Body of pancreas (tissue), 4 donors: ENCODE data around the gene DCHS2. TPM values are rescaled to one million over a fixed set of nuclear protein-coding genes. Genes with fewer than 3 reads are reported as not detected.

ENCODE experiments used
- ATAC-seq: fragments of 150-250 bp; one replicate; pipeline ENCODE4 v1.9.1; 2016
- DNase-seq, 4 donors: peaks; one replicate each; pipeline ENCODE4 v3.0.0-alpha.2; 2019
- H3K27ac ChIP-seq, 4 donors: fragments of 200-600 bp; sonication (generic); 1 replicate in 3 of 4; 2 replicates in 1 of 4; pipeline versions ENCODE4 v1.5.1 to v1.6.1; 2016 to 2019; ENCODE audit warnings: mild to moderate bottlenecking in 1 of 4, mixed read lengths in 1 of 4, moderate library complexity in 1 of 4
- H3K27me3 ChIP-seq, 2 donors: fragments of 200-600 bp; sonication (generic); one replicate each; pipeline ENCODE4 v1.6.0; 2016; ENCODE audit warnings: mild to moderate bottlenecking in 1 of 2
- H3K36me3 ChIP-seq, 2 donors: fragments of 200-600 bp; sonication (generic); replicated peaks in 1 of 2; 2 replicates each; pipeline ENCODE4 v1.5.1; 2016; ENCODE audit warnings: low read depth in 2 of 2; ENCODE audit not compliant: insufficient read depth in 1 of 2
- H3K4me1 ChIP-seq: fragments of 200-600 bp; sonication (generic); one replicate; pipeline ENCODE4 v1.6.0; 2016
- H3K4me3 ChIP-seq, 2 donors: fragments of 200-600 bp; sonication (generic); 1 replicate in 1 of 2; 2 replicates in 1 of 2; pipeline ENCODE4 v1.5.1; 2016 to 2019
- H3K9me3 ChIP-seq, 3 donors: fragments of 200-600 bp; sonication (generic); 1 replicate in 2 of 3; 2 replicates in 1 of 3; pipeline ENCODE4 v1.5.1; 2016
- POLR2A ChIP-seq, 3 donors: fragments of 450-650 bp; IDR thresholded peaks; one replicate each; pipeline ENCODE4 v1.6.1; 2016; ENCODE audit warnings: antibody characterized with exemption in 3 of 3, mild to moderate bottlenecking in 2 of 3
- WGBS, 2 donors: methylation state at CpG; one replicate each; pipeline ENCODE4 v1.1.5; 2017; 5-methylcytosine and 5-hydroxymethylcytosine counted together
- intact Hi-C: fragments of 100-400 bp; cut with DNase I; formaldehyde crosslinking; loops from one replicate; pipeline ENCODE4 v1.15.1; 2023
- total RNA-seq, 2 donors: library from RNA; depleted of rRNA; stranded (reverse); fragments of >200 nt; gene quantifications; one replicate each; pipeline ENCODE4 v1.1.0, GENCODE V29; 2016
- TF ChIP-seq, protein P1 (sequence below), 7 experiments: fragments of 450-650 bp in 4 of 7; fragments of 200-600 bp in 3 of 7; sonication (generic) in 3 of 7; IDR thresholded peaks; one replicate each; pipeline ENCODE4 v1.5.1; 2016 to 2019; ENCODE audit warnings: antibody characterized with exemption in 7 of 7

Gene DCHS2
- total RNA-seq, 2 donors from 2014 or later, result 0.33 to 0.78 TPM

DNA sequence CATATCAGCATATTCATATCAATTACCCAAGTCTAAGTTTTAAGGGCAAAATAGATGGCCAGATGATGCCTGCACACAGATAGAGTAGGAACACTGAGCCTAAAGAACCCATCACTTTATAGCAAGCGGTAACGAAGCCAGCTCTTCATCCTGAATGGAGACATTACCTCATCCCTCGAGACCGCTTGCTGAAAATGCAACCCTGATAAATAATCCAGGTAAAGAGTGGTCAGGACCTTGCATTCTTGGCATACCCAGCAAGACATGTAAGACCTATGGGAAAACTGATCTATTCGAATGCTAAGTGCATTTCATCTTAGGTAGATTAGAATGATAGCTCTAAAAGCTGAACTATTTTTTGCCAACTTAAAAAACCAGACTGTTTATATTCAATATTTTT lies 25.3 kb downstream of the DCHS2 start:
- ATAC-seq (no peak), DNase-seq (no peak)
- no peak for TF ChIP-seq POLR2A (IDR thresholded peaks at IDR 0.05)
- TF ChIP-seq, protein P1, sequence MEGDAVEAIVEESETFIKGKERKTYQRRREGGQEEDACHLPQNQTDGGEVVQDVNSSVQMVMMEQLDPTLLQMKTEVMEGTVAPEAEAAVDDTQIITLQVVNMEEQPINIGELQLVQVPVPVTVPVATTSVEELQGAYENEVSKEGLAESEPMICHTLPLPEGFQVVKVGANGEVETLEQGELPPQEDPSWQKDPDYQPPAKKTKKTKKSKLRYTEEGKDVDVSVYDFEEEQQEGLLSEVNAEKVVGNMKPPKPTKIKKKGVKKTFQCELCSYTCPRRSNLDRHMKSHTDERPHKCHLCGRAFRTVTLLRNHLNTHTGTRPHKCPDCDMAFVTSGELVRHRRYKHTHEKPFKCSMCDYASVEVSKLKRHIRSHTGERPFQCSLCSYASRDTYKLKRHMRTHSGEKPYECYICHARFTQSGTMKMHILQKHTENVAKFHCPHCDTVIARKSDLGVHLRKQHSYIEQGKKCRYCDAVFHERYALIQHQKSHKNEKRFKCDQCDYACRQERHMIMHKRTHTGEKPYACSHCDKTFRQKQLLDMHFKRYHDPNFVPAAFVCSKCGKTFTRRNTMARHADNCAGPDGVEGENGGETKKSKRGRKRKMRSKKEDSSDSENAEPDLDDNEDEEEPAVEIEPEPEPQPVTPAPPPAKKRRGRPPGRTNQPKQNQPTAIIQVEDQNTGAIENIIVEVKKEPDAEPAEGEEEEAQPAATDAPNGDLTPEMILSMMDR (IDR thresholded peaks at IDR 0.05), result no peak
- H3K27me3 ChIP-seq, result no peaks in the 10 kb centered on the region
- 57 to 67% methylated on average over 5 of the region's 5 CpGs for WGBS, 2 donors
- no peaks in the 10 kb centered on the region for H3K9me3 ChIP-seq
- H3K4me1 ChIP-seq, result no peaks in the 10 kb centered on the region
- intact Hi-C loops, result no loop called here
- H3K27ac ChIP-seq, result no peak overlapping the region
- no peaks in the 10 kb centered on the region for H3K36me3 ChIP-seq
- H3K4me3 ChIP-seq, result no peak overlapping the region

GRCh38 chr4:154465085-154465484 lies 26.5 kb downstream of the DCHS2 start:
- H3K36me3 ChIP-seq, result no peaks in the 10 kb centered on the region
- TF ChIP-seq, protein P1 (IDR thresholded peaks at IDR 0.05), result no peak
- no peak for TF ChIP-seq POLR2A (IDR thresholded peaks at IDR 0.05)
- no peak overlapping the region for H3K4me3 ChIP-seq
- ATAC-seq (no peak), DNase-seq (no peak)
- intact Hi-C loops, result no loop called here
- no peaks in the 10 kb centered on the region for H3K9me3 ChIP-seq
- no peaks in the 10 kb centered on the region for H3K4me1 ChIP-seq
- 74 to 81% methylated on average over 6 of the region's 6 CpGs for WGBS, 2 donors
- H3K27me3 ChIP-seq, result no peaks in the 10 kb centered on the region
- no peak overlapping the region for H3K27ac ChIP-seq

DNA sequence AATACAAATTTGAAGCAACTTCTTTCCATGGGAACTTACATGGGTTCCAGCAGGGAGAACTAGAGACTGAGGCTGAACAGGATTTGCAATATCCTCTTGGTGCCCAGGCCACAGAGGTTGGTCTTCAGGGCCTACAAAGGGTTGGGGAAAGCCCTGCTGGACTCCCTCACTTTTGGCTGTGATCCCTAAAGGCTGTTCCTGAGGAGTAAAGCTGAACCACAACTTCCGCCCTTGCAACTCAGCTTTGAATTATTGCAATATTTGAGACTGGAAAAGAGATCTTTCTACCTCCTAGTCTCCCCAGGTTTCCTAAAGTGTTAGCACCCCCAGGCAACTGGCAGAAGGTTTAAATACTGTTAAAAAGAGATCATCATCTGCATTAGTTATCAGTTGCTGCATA lies 26.9 kb downstream of the DCHS2 start:
- Histone ChIP-seq H3K4me1 (no peaks in the 10 kb centered on the region), H3K27me3 (no peaks in the 10 kb centered on the region), H3K4me3 (no peak overlapping the region), H3K9me3 (no peaks in the 10 kb centered on the region), H3K27ac (no peak overlapping the region), H3K36me3 (no peaks in the 10 kb centered on the region)
- ATAC-seq (no peak), DNase-seq (no peak)
- WGBS, 2 donors, result 80 to 95% methylated on average over 1 of the region's 1 CpG
- intact Hi-C loops, result no loop called here
- TF ChIP-seq POLR2A (IDR thresholded peaks at IDR 0.05), result no peak

GRCh38 chr4:154462081-154462810 lies 29.4 kb downstream of the DCHS2 start:
- DNase-seq (no peak), ATAC-seq (no peak)
- Histone ChIP-seq H3K36me3 (no peaks in the 10 kb centered on the region), H3K27ac (no peak overlapping the region), H3K4me3 (no peak overlapping the region), H3K4me1 (no peaks in the 10 kb centered on the region), H3K27me3 (no peaks in the 10 kb centered on the region), H3K9me3 (no peaks in the 10 kb centered on the region)
- TF ChIP-seq, protein P1 (IDR thresholded peaks at IDR 0.05), result no peak
- TF ChIP-seq POLR2A (IDR thresholded peaks at IDR 0.05), result no peak
- intact Hi-C loops, result no loop called here
- 85 to 89% methylated on average over 3 of the region's 3 CpGs for WGBS, 2 donors

GRCh38 chr4:154457471-154457870 lies 34.1 kb downstream of the DCHS2 start:
- DNase-seq, result no peak
- H3K4me3 ChIP-seq, result no peak overlapping the region
- no peaks in the 10 kb centered on the region for H3K9me3 ChIP-seq
- no peaks in the 10 kb centered on the region for H3K27me3 ChIP-seq
- ATAC-seq, result no peak
- TF ChIP-seq, protein P1 (IDR thresholded peaks at IDR 0.05), result no peak
- TF ChIP-seq POLR2A (IDR thresholded peaks at IDR 0.05), result no peak
- intact Hi-C loops, result no loop called here
- 74 to 77% methylated on average over 6 of the region's 6 CpGs for WGBS, 2 donors
- H3K4me1 ChIP-seq, result no peaks in the 10 kb centered on the region
- no peak overlapping the region for H3K27ac ChIP-seq
- no peaks in the 10 kb centered on the region for H3K36me3 ChIP-seq
